Neural cell (in vitro differentiated cells): ENCODE data around the gene COL21A1. TPM values are rescaled to one million over a fixed set of nuclear protein-coding genes. Genes with fewer than 3 reads are reported as not detected.

Source experiments
- H2AFZ ChIP-seq: fragments of 200-600, 300-800 bp; sonication (generic), shearing (Covaris generic); 2 replicates; pipeline ENCODE4 v1.6.0; 2014; ENCODE audit warnings: low read depth, mild to moderate bottlenecking, antibody characterized with exemption, low read length, moderate library complexity
- H3F3A ChIP-seq: fragments of 200-600 bp; shearing (Covaris generic); 2 replicates; pipeline ENCODE4 v1.6.1; 2016; ENCODE audit warnings: mild to moderate bottlenecking, moderate library complexity, mixed read lengths, antibody characterized with exemption, low read length; ENCODE audit not compliant: insufficient read depth, poor library complexity, severe bottlenecking
- H3K27ac ChIP-seq: fragments of 200-600, 300-800 bp; sonication (generic), shearing (Covaris generic); 2 replicates; pipeline ENCODE4 v1.5.1; 2014; ENCODE audit warnings: mild to moderate bottlenecking, low read length, moderate library complexity
- H3K27me3 ChIP-seq: fragments of 300-800, 200-600 bp; sonication (generic), shearing (Covaris generic); 2 replicates; pipeline ENCODE4 v1.6.0; 2014; ENCODE audit warnings: mild to moderate bottlenecking, low read depth, low read length, moderate library complexity; ENCODE audit not compliant: insufficient read depth
- H3K36me3 ChIP-seq: fragments of 300-800, 200-600 bp; sonication (generic), shearing (Covaris generic); 2 replicates; pipeline ENCODE4 v1.5.1; 2014; ENCODE audit warnings: mild to moderate bottlenecking, antibody characterized with exemption, low read length, moderate library complexity; ENCODE audit not compliant: insufficient read depth
- H3K4me2 ChIP-seq: fragments of 300-800, 200-600 bp; sonication (generic), shearing (Covaris generic); 2 replicates; pipeline ENCODE4 v1.6.0; 2014; ENCODE audit warnings: mild to moderate bottlenecking, low read length
- H3K4me3 ChIP-seq: fragments of 300-800, 200-600 bp; sonication (generic), shearing (Covaris generic); 2 replicates; pipeline ENCODE4 v1.5.1; 2014; ENCODE audit warnings: mild to moderate bottlenecking, low read length, moderate library complexity
- H3K79me2 ChIP-seq: fragments of 200-600 bp; shearing (Covaris generic); replicated peaks from 2 replicates; pipeline ENCODE4 v1.6.0; 2014; ENCODE audit warnings: mild to moderate bottlenecking, low read length, moderate library complexity; ENCODE audit not compliant: insufficient read depth
- H3K9ac ChIP-seq: fragments of 300-800, 200-600 bp; sonication (generic), shearing (Covaris generic); 2 replicates; pipeline ENCODE4 v1.6.1; 2016; ENCODE audit warnings: mild to moderate bottlenecking, low read length, mixed read lengths
- H3K9me2 ChIP-seq: fragments of 200-600 bp; shearing (Covaris generic); 2 replicates; pipeline ENCODE4 v1.6.1; 2016; ENCODE audit warnings: mild to moderate bottlenecking, low read length, mixed read lengths; ENCODE audit not compliant: insufficient read depth
- H3K9me3 ChIP-seq: fragments of 200-600, 300-800 bp; sonication (generic), shearing (Covaris generic); 2 replicates; pipeline ENCODE4 v1.6.1; 2016; ENCODE audit warnings: mild to moderate bottlenecking, mixed run types, low read length, moderate library complexity, mixed read lengths
- H4K20me1 ChIP-seq: fragments of 200-600 bp; shearing (Covaris generic); 2 replicates; pipeline ENCODE4 v1.6.1; 2016; ENCODE audit warnings: mild to moderate bottlenecking, mixed run types; ENCODE audit not compliant: insufficient read depth
- CTCF ChIP-seq: fragments of 450-650 bp; IDR thresholded peaks from 2 replicates; pipeline ENCODE4 v1.5.1; 2014; ENCODE audit warnings: antibody characterized with exemption, mild to moderate bottlenecking, moderate library complexity; ENCODE audit not compliant: poor library complexity, severe bottlenecking
- EP300 ChIP-seq: fragments of 450-650 bp; conservative IDR thresholded peaks from 2 replicates; pipeline ENCODE4 v1.6.1; 2014; ENCODE audit warnings: antibody characterized with exemption, mild to moderate bottlenecking, moderate library complexity; ENCODE audit not compliant: poor library complexity, severe bottlenecking
- EZH2 ChIP-seq: fragments of 200-600, 300-800 bp; shearing (Covaris generic), sonication (generic); IDR thresholded peaks from 2 replicates; pipeline ENCODE4 v1.6.1; 2014; ENCODE audit warnings: antibody characterized with exemption, low read length, borderline replicate concordance, mild to moderate bottlenecking; ENCODE audit not compliant: insufficient read depth, poor library complexity, severe bottlenecking
- MXI1 ChIP-seq: fragments of 450-650 bp; conservative IDR thresholded peaks from 2 replicates; pipeline ENCODE4 v1.6.1; 2014; ENCODE audit warnings: antibody characterized with exemption, mild to moderate bottlenecking; ENCODE audit not compliant: poor library complexity, severe bottlenecking
- POLR2AphosphoS5 ChIP-seq: IDR thresholded peaks from 2 replicates; pipeline ENCODE4 v1.6.1; 2012
- RAD21 ChIP-seq: fragments of 450-650 bp; conservative IDR thresholded peaks from 2 replicates; pipeline ENCODE4 v1.6.1; 2014; ENCODE audit warnings: antibody characterized with exemption, mild to moderate bottlenecking, moderate library complexity
- REST ChIP-seq: IDR thresholded peaks from 2 replicates; pipeline ENCODE4 v1.6.1; 2012; ENCODE audit warnings: borderline replicate concordance
- SMC3 ChIP-seq: fragments of 450-650 bp; conservative IDR thresholded peaks from 2 replicates; pipeline ENCODE4 v1.6.1; 2014; ENCODE audit warnings: antibody characterized with exemption, mild to moderate bottlenecking, moderate library complexity; ENCODE audit not compliant: poor library complexity
- TAF1 ChIP-seq: IDR thresholded peaks from 2 replicates; pipeline ENCODE4 v1.6.1; 2012; ENCODE audit warnings: low read depth
- polyA plus RNA-seq: library from polyadenylated mRNA; depleted of rRNA; stranded (reverse); fragments of >200 nt; gene quantifications from 2 replicates; pipeline ENCODE4 v1.2.3, GENCODE V29; 2014

Gene COL21A1
- polyA plus RNA-seq, 1 donor from 2014 or later, result 0.25 TPM

GRCh38 chr6:56023829-56024228 is 223.6 kb downstream of the COL21A1 start:
- Histone ChIP-seq H3K9me3 (no peaks in the 10 kb centered on the region), H2AFZ (no peak overlapping the region), H3K27ac (no peak overlapping the region), H3K4me3 (no peak overlapping the region), H3K4me2 (no peak overlapping the region), H3K9ac (no peak overlapping the region), H3K79me2 (no peaks in the 10 kb centered on the region), H4K20me1 (no peaks in the 10 kb centered on the region), H3K36me3 (no peaks in the 10 kb centered on the region), H3K27me3 (no peaks in the 10 kb centered on the region), H3K9me2 (no peaks in the 10 kb centered on the region), H3F3A (no peaks in the 10 kb centered on the region)
- TF ChIP-seq EZH2, result no peak
- TF ChIP-seq REST, result no peak
- TF ChIP-seq CTCF, result no peak
- no peak for TF ChIP-seq SMC3
- no peak for TF ChIP-seq EP300
- no peak for TF ChIP-seq MXI1
- no peak for TF ChIP-seq TAF1
- TF ChIP-seq POLR2AphosphoS5, result no peak
- no peak for TF ChIP-seq RAD21

- no peaks in the 10 kb centered on the region for H3K9me2 ChIP-seq
- no peaks in the 10 kb centered on the region for H3F3A ChIP-seq
- H3K79me2 ChIP-seq, result no peaks in the 10 kb centered on the region
- no peaks in the 10 kb centered on the region for H3K27me3 ChIP-seq
- TF ChIP-seq EP300 (no peak), POLR2AphosphoS5 (no peak), MXI1 (no peak), CTCF (no peak), RAD21 (no peak), EZH2 (no peak), TAF1 (no peak), REST (no peak), SMC3 (no peak)
- H3K9me3 ChIP-seq, result no peaks in the 10 kb centered on the region
- no peak overlapping the region for H3K4me2 ChIP-seq
- no peak overlapping the region for H3K27ac ChIP-seq
- H3K36me3 ChIP-seq, result no peaks in the 10 kb centered on the region
- no peak overlapping the region for H2AFZ ChIP-seq
- no peak overlapping the region for H3K9ac ChIP-seq
- no peak overlapping the region for H3K4me3 ChIP-seq
- H4K20me1 ChIP-seq, result no peaks in the 10 kb centered on the region
Observed at GRCh38 chr6:56022678-56023077, 224.7 kb downstream of the COL21A1 start.
